ACC112 (cell line): ENCODE data around the gene UBE2D2.

Experiments used
- H2AFZ ChIP-seq: fragments of 200-600 bp; sonication (generic); one replicate; pipeline ENCODE4 v1.6.0; 2017; ENCODE audit warnings: antibody characterized with exemption, low read length; ENCODE audit not compliant: unreplicated experiment
- H3K27ac ChIP-seq: fragments of 200-600 bp; sonication (generic); 2 replicates; pipeline ENCODE4 v1.5.1; 2014; ENCODE audit warnings: low read depth, mild to moderate bottlenecking, antibody characterized with exemption, low read length, moderate library complexity
- H3K27me3 ChIP-seq: fragments of 200-600 bp; sonication (generic); 2 replicates; pipeline ENCODE4 v1.6.1; 2014; ENCODE audit warnings: mild to moderate bottlenecking, antibody characterized with exemption, low read length, moderate library complexity, mixed read lengths; ENCODE audit not compliant: insufficient read depth
- H3K36me3 ChIP-seq: fragments of 200-600 bp; sonication (generic); 2 replicates; pipeline ENCODE4 v1.6.1; 2016; ENCODE audit warnings: mild to moderate bottlenecking, antibody characterized with exemption, low read length, moderate library complexity, mixed read lengths; ENCODE audit not compliant: insufficient read depth
- H3K4me1 ChIP-seq: fragments of 200-600 bp; sonication (generic); one replicate; pipeline ENCODE4 v1.6.1; 2016; ENCODE audit warnings: low read length, mixed read lengths; ENCODE audit not compliant: insufficient read depth, unreplicated experiment, control insufficient read depth
- H3K4me3 ChIP-seq: fragments of 200-600 bp; sonication (generic); 2 replicates; pipeline ENCODE4 v1.5.1; 2014; ENCODE audit warnings: mild to moderate bottlenecking, low read depth, low read length
- H3K79me2 ChIP-seq: fragments of 200-600 bp; sonication (generic); one replicate; pipeline ENCODE4 v1.6.0; 2016; ENCODE audit warnings: low read length; ENCODE audit not compliant: control insufficient read depth, unreplicated experiment, insufficient read depth

UBE2D2 gene

GRCh38 chr5:139649082-139649991 is 88.2 kb downstream of the UBE2D2 start:
- H3K79me2 ChIP-seq, result peaks cover 52% of the 10 kb centered on the region
- peak overlapping the region; percentile 96 for H3K4me3 ChIP-seq
- peak overlapping the region; percentile 85 for H3K27ac ChIP-seq
- peaks cover 34% of the 10 kb centered on the region for H3K4me1 ChIP-seq
- no peaks in the 10 kb centered on the region for H3K27me3 ChIP-seq
- H2AFZ ChIP-seq, result peak overlapping the region; percentile 43
- H3K36me3 ChIP-seq, result no peaks in the 10 kb centered on the region

DNA sequence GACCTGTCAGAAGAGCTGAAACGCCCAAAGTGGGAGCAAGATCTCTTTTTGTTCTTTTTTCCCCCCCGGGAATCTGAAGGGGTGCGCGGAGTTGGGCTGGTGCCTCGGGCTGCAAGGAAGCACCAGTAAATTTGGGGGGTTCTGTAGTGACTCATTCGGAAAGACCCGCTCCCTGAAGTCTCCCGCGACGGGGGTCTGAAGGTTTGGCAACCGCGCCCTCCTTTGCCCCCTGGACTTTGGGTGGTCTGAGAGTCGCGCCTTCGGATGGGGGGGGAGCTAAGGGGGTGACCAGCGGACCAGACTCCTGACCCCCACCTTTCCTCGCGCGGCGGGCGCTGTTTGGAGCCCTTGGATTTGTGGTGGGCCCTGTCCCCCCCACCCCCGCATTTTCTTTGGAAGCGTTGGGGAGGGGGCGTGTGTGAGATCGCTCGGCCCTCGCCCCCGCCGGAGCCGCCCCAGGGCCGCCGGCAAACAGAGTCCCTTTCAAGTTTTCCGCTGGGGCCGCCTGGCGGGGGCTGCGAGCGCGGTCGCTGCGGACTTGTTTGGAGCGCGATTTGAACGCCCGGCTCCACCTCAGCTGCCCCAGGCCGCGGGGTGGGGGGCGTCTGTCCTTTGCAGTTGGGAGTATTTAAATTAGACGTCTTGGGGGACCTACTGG is 89.0 kb downstream of the UBE2D2 start:
- H3K36me3 ChIP-seq, result no peaks in the 10 kb centered on the region
- H3K79me2 ChIP-seq, result peaks cover 61% of the 10 kb centered on the region
- H3K4me3 ChIP-seq, result peak overlapping the region; percentile 96
- H3K27ac ChIP-seq, result peak overlapping the region; percentile 85
- peaks cover 42% of the 10 kb centered on the region for H3K4me1 ChIP-seq
- no peaks in the 10 kb centered on the region for H3K27me3 ChIP-seq
- H2AFZ ChIP-seq, result peak overlapping the region; percentile 43

GRCh38 chr5:139650689-139651042 is 89.5 kb downstream of the UBE2D2 start:
- no peaks in the 10 kb centered on the region for H3K27me3 ChIP-seq
- H3K79me2 ChIP-seq, result peaks cover 64% of the 10 kb centered on the region
- H3K36me3 ChIP-seq, result no peaks in the 10 kb centered on the region
- peaks cover 47% of the 10 kb centered on the region for H3K4me1 ChIP-seq
- peak overlapping the region; percentile 96 for H3K4me3 ChIP-seq
- no peak overlapping the region for H2AFZ ChIP-seq
- peak overlapping the region; percentile 85 for H3K27ac ChIP-seq

DNA sequence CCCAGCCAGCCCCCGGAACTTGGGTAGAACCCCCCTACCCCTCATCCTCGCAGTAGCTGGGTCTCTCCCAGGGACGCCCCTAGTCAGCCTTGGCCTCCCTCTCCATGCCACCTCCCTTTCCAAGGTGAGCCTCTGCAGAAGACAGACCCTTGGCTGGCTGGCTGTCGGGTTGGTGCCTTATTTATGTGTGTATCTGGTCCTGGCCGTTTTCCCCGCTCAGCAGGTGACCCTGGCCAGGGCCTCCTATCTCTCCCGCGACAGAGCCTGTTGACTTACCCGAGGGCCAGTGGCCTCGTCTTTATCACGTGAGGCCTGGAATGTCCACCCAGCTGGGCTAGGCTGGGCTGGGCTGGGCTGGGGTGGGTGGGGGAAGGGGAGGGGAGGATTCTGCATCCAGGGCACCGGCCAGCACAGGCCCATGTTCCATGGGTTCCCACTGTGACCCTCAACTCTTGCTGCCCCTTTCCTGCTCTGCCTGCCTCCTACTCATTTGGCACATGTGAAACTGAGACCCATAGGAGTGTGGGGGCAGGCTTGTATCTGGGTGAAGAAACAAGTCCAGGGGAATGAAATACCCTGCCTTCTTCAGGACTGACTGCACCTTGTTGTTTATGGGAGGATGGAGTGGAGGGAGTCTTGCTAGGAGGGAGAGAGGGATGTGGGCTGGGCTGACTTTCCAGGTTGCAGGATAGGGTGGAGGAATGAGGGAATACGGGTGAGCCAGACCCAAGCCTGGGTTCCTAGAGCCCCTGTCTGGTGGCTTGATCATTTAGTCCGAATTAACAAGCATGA is 90.1 kb downstream of the UBE2D2 start:
- H3K36me3 ChIP-seq, result no peaks in the 10 kb centered on the region
- H3K4me3 ChIP-seq, result peak overlapping the region; percentile 96
- H3K27ac ChIP-seq, result peak overlapping the region; percentile 85
- no peak overlapping the region for H2AFZ ChIP-seq
- H3K79me2 ChIP-seq, result peaks cover 70% of the 10 kb centered on the region
- H3K4me1 ChIP-seq, result peaks cover 53% of the 10 kb centered on the region
- H3K27me3 ChIP-seq, result no peaks in the 10 kb centered on the region

DNA sequence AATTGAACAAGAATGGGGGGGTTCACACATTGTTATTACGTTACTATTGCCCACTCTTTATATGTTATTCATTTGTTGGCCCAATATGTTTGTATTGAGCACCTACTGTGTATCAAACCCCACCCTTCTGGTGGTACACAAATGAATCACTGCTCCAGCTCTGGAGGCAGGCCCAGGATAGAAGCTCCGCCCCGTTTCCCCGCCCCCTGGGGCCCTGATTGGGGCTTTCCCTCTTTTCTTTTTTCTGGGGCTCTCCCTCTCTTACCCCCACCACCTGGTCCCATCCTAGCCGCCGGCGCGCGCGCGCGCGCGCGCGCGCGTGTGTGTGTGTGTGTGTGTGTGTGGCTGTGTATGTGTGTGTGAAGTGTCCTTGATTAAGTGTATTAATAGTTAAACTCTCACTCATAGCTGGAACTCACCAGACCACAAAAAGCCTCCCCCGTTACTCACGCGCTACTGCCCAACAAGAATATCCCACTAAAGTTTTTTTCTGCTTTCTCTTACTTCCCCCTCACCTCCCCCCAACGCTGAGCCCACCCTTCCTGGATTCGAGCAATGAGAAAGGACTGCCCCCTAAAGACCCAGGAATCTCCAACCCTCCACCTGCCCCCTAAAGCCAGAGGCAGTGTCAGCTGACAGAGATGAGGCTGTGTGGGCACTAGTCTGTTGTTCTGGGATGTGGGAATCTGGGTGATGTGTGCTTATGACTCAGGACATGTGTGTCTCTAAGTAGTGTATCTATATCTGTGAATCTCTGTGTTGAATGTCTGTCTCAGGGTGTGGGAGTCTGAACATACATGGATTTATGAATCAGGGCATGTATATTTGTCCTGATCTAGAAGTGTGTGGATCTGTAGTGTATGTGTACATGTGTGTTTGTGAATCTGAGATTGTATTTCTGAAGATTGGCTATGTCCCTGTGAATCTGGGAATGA is 91.0 kb downstream of the UBE2D2 start:
- Histone ChIP-seq H3K27me3 (no peaks in the 10 kb centered on the region), H3K4me1 (peaks cover 58% of the 10 kb centered on the region), H3K36me3 (no peaks in the 10 kb centered on the region), H3K79me2 (peaks cover 77% of the 10 kb centered on the region), H2AFZ (no peak overlapping the region), H3K4me3 (peak overlapping the region; percentile 96), H3K27ac (peak overlapping the region; percentile 85)

DNA sequence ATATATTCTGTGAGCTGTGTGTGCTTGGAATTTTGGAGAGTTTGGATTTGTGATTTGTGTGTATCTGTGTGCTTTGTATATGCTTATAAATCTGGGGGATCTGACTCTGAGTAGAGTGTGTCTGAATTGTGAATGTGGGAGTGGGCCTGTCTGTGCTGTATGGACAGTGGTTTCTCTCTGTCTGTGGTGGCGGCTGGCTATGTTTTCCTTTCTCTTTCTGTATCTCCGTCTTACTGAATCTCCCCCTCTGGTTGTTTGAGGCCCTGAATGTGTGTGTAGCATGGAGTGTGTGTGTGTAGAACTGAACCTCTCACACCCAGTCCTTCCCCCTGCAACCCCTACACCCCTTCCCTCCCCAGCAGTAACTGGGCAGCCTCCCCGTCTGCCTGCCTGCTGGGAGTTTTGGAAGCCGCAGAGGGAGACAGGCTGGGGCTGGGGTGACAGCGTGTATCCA is 91.7 kb downstream of the UBE2D2 start:
- H3K27ac ChIP-seq, result peak overlapping the region; percentile 85
- H2AFZ ChIP-seq, result no peak overlapping the region
- peak overlapping the region; percentile 96 for H3K4me3 ChIP-seq
- peaks cover 81% of the 10 kb centered on the region for H3K79me2 ChIP-seq
- H3K36me3 ChIP-seq, result no peaks in the 10 kb centered on the region
- peaks cover 62% of the 10 kb centered on the region for H3K4me1 ChIP-seq
- H3K27me3 ChIP-seq, result no peaks in the 10 kb centered on the region

DNA sequence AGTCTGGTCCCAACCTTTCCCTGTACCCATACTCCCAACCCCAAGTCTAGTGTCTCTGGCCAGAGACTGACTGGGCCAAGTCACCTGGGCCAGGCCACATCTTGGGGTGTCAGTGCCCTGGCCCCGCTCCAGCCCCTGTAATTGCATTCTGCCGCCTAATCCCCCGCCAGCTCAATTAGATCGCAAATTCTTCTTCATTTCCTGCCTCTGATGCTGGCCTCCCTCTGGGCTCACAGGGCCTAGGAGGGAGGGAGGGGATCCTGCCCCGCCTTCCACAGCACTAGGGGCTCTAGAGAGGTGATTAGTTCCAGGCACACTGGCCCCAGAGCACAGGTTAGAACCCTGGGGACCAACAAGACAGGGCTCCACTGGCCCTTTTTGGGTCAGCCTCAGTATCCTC is 92.5 kb downstream of the UBE2D2 start:
- H3K36me3 ChIP-seq, result no peaks in the 10 kb centered on the region
- H3K79me2 ChIP-seq, result peaks cover 88% of the 10 kb centered on the region
- H3K4me3 ChIP-seq, result peak overlapping the region; percentile 96
- H3K27me3 ChIP-seq, result no peaks in the 10 kb centered on the region
- H2AFZ ChIP-seq, result no peak overlapping the region
- peaks cover 69% of the 10 kb centered on the region for H3K4me1 ChIP-seq
- H3K27ac ChIP-seq, result peak overlapping the region; percentile 85

GRCh38 chr5:139654464-139654863 is 93.3 kb downstream of the UBE2D2 start:
- Histone ChIP-seq H3K27me3 (no peaks in the 10 kb centered on the region), H3K79me2 (peaks cover 82% of the 10 kb centered on the region), H3K27ac (peak overlapping the region; percentile 85), H3K36me3 (no peaks in the 10 kb centered on the region), H3K4me3 (no peak overlapping the region), H3K4me1 (peaks cover 78% of the 10 kb centered on the region), H2AFZ (no peak overlapping the region)

GRCh38 chr5:139654871-139655491 is 93.8 kb downstream of the UBE2D2 start:
- peaks cover 77% of the 10 kb centered on the region for H3K79me2 ChIP-seq
- H3K27ac ChIP-seq, result peak overlapping the region; percentile 85
- no peaks in the 10 kb centered on the region for H3K36me3 ChIP-seq
- H2AFZ ChIP-seq, result no peak overlapping the region
- H3K27me3 ChIP-seq, result no peaks in the 10 kb centered on the region
- H3K4me1 ChIP-seq, result peaks cover 83% of the 10 kb centered on the region
- no peak overlapping the region for H3K4me3 ChIP-seq
